Liver (tissue), 9 donors: ENCODE measurements around the gene ULK1. TPM values are rescaled to one million over a fixed set of nuclear protein-coding genes. Genes with fewer than 3 reads are reported as not detected.

Source experiments
- DNase-seq: peaks from one replicate; pipeline ENCODE4 v3.0.0-alpha.2; 2017; ENCODE audit warnings: low spot score
- H3K27ac ChIP-seq, 2 donors: one replicate each; pipeline ENCODE4 v1.7.0; 2013; ENCODE audit warnings: inconsistent platforms in 2 of 2, low read length in 2 of 2, control low read depth in 1 of 2, low read depth in 1 of 2, mild to moderate bottlenecking in 1 of 2
- H3K27me3 ChIP-seq, 4 donors: one replicate each; pipeline versions ENCODE4 v1.6.1 to v1.7.0; 2013; ENCODE audit warnings: low read length in 3 of 4, inconsistent platforms in 1 of 4, mild to moderate bottlenecking in 1 of 4, moderate library complexity in 1 of 4; ENCODE audit not compliant: control insufficient read depth in 4 of 4, insufficient read depth in 4 of 4
- H3K36me3 ChIP-seq, 4 donors: one replicate each; pipeline versions ENCODE4 v1.6.1 to v1.7.0; 2013; ENCODE audit warnings: low read length in 3 of 4, mild to moderate bottlenecking in 3 of 4, low read depth in 1 of 4, moderate library complexity in 1 of 4; ENCODE audit not compliant: control insufficient read depth in 4 of 4, insufficient read depth in 3 of 4
- H3K4me1 ChIP-seq, 4 donors: one replicate each; pipeline versions ENCODE4 v1.6.1 to v1.7.0; 2013; ENCODE audit warnings: low read length in 3 of 4, mild to moderate bottlenecking in 3 of 4, moderate library complexity in 1 of 4; ENCODE audit not compliant: control insufficient read depth in 4 of 4, insufficient read depth in 4 of 4
- H3K4me3 ChIP-seq, 3 donors: one replicate each; pipeline versions ENCODE4 v1.6.1 to v1.7.0; 2013; ENCODE audit warnings: low read length in 3 of 3, control low read depth in 1 of 3, low read depth in 1 of 3, mild to moderate bottlenecking in 1 of 3
- H3K9ac ChIP-seq, 2 donors: one replicate each; pipeline ENCODE4 v1.7.0; 2013; ENCODE audit warnings: low read length in 2 of 2, mild to moderate bottlenecking in 2 of 2, moderate library complexity in 2 of 2, control low read depth in 1 of 2, low read depth in 1 of 2
- H3K9me3 ChIP-seq, 4 donors: one replicate each; pipeline versions ENCODE4 v1.6.1 to v1.7.0; 2013; ENCODE audit warnings: low read length in 3 of 4; ENCODE audit not compliant: control insufficient read depth in 4 of 4
- CTCF ChIP-seq: fragments of 150-350 bp; IDR thresholded peaks from 2 replicates; pipeline ENCODE4 v1.5.1; 2017; ENCODE audit warnings: improper control_type of control experiment, low read depth, low read length; ENCODE audit not compliant: missing input control
- EGR1 ChIP-seq, 2 donors: IDR thresholded peaks; 2 replicates each; pipeline ENCODE4 v1.6.1; 2016 to 2018; ENCODE audit warnings: antibody characterized with exemption in 2 of 2, low read depth in 2 of 2
- FOXA1 ChIP-seq: IDR thresholded peaks from 2 replicates; pipeline ENCODE4 v1.6.1; 2016; ENCODE audit warnings: antibody characterized with exemption
- FOXA2 ChIP-seq: IDR thresholded peaks from 2 replicates; pipeline ENCODE4 v1.6.1; 2016; ENCODE audit warnings: antibody characterized with exemption
- GABPA ChIP-seq, 2 donors: IDR thresholded peaks in 1 of 2; conservative IDR thresholded peaks in 1 of 2; 2 replicates each; pipeline ENCODE4 v1.6.1; 2016; ENCODE audit warnings: antibody characterized with exemption in 2 of 2, mild to moderate bottlenecking in 1 of 2, moderate library complexity in 1 of 2
- HNF4A ChIP-seq, 2 donors: conservative IDR thresholded peaks; 2 replicates each; pipeline ENCODE4 v1.6.1; 2016; ENCODE audit warnings: antibody characterized with exemption in 2 of 2, mild to moderate bottlenecking in 2 of 2
- HNF4G ChIP-seq: IDR thresholded peaks from 2 replicates; pipeline ENCODE4 v1.6.1; 2016; ENCODE audit warnings: antibody characterized with exemption
- JUND ChIP-seq, 2 donors: IDR thresholded peaks; 2 replicates each; pipeline ENCODE4 v1.6.1; 2016; ENCODE audit warnings: antibody characterized with exemption in 2 of 2
- NR2F2 ChIP-seq: IDR thresholded peaks from 2 replicates; pipeline ENCODE4 v1.6.1; 2016; ENCODE audit warnings: antibody characterized with exemption
- RAD21 ChIP-seq, 2 donors: IDR thresholded peaks; 2 replicates each; pipeline ENCODE4 v1.6.1; 2016; ENCODE audit warnings: antibody characterized with exemption in 2 of 2, mild to moderate bottlenecking in 2 of 2
- REST ChIP-seq: IDR thresholded peaks from 2 replicates; pipeline ENCODE4 v1.6.1; 2016; ENCODE audit warnings: antibody characterized with exemption, mild to moderate bottlenecking
- RXRA ChIP-seq, 2 donors: IDR thresholded peaks; 2 replicates each; pipeline ENCODE4 v1.6.1; 2017 to 2018; ENCODE audit warnings: antibody characterized with exemption in 2 of 2, mild to moderate bottlenecking in 1 of 2
- SP1 ChIP-seq: IDR thresholded peaks from 2 replicates; pipeline ENCODE4 v1.6.1; 2018; ENCODE audit warnings: antibody characterized with exemption, mild to moderate bottlenecking
- TAF1 ChIP-seq: conservative IDR thresholded peaks from 2 replicates; pipeline ENCODE4 v1.6.1; 2016; ENCODE audit warnings: antibody characterized with exemption, mild to moderate bottlenecking
- YY1 ChIP-seq: IDR thresholded peaks from 2 replicates; pipeline ENCODE4 v1.6.1; 2016; ENCODE audit warnings: antibody characterized with exemption, mild to moderate bottlenecking
- ZBTB33 ChIP-seq: IDR thresholded peaks from 2 replicates; pipeline ENCODE4 v1.6.1; 2016; ENCODE audit warnings: antibody characterized with exemption
- WGBS: extraction: QIAGEN DNeasy Blood & Tissue Kit; methylation state at CpG from one replicate; pipeline ENCODE4 v1.1.7; 2013; 5-methylcytosine and 5-hydroxymethylcytosine counted together
- polyA plus RNA-seq, 2 donors: library from polyadenylated mRNA; stranded (reverse) in 1 of 2; unstranded in 1 of 2; fragments of 200-250 nt in 1 of 2; fragments of >200 nt in 1 of 2; fragmentation: Nextera tagmentation in 1 of 2; extraction: Ambion mirVana in 1 of 2; gene quantifications; one replicate each; pipeline versions ENCODE4 v1.2.1 to v1.2.3, GENCODE V29; 2013 to 2015
- total RNA-seq, 2 donors: library from RNA; depleted of rRNA; stranded (reverse); fragments of >200 nt; gene quantifications; one replicate each; pipeline ENCODE4 v1.2.3, GENCODE V29; 2014
- TF ChIP-seq, protein P1 (sequence below): IDR thresholded peaks from 2 replicates; pipeline ENCODE4 v1.6.1; 2016; ENCODE audit warnings: antibody characterized with exemption
- TF ChIP-seq, protein P2 (sequence below): IDR thresholded peaks from 2 replicates; pipeline ENCODE4 v1.6.1; 2016; ENCODE audit warnings: antibody characterized with exemption
- donor health status: healthy.
- donor health status: healthy.
- donor health status: healthy.
- donor health status: healthy.
- donor health status: healthy.

The ULK1 gene
- total and polyA plus RNA-seq, 4 donors: 12.5 to 41.7 (median 15.1) TPM

DNA sequence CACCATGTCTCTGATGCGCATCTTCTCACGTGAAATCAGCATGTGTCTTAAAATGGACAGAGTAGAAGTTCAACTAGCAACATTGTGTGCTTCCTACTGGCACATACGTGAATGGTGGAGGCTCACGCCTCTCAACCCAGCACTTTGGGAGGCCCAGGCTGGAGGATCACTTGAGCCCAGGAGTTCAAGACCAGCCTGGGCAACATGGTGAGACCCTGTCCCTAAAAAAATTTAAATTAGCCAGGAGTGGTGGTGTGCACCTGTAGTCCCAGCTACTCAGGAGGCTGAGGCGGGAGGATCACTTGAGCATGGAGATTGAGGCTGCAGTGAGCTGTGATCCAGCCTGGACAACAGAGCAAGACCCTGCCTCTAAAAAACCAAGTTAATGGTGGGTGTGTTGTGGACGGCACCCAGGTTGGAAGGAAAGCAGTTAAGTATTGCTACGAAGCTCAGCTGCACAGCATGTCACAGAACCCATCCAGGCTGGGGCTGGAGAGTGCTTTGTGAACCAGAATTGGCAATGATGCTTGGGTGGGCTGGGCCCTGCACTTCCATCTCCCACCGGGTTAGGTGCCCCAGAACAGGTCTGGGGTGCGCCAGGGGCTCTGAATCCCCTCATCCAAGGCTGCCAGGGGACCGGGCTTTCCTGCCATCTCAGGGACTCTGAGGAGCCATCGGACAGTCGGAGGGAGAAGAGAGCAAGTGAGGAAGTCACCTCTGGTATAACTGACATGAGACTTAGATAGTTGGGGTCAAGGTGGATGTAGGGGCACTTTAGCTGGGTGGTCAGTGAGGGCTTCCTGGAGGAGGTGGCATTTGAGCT, 33.0 kb upstream of the ULK1 start:
- Histone ChIP-seq H3K9ac (no peak overlapping the region), H3K27ac (peak overlapping the region; percentile 80 to 83), H3K27me3 (no peaks in the 10 kb centered on the region), H3K9me3 (no peaks in the 10 kb centered on the region), H3K36me3 (no peaks in the 10 kb centered on the region), H3K4me3 (no peak overlapping the region), H3K4me1 (peaks cover 15 to 35% (median 29%) of the 10 kb centered on the region in 4 donors)
- TF ChIP-seq, protein P1, sequence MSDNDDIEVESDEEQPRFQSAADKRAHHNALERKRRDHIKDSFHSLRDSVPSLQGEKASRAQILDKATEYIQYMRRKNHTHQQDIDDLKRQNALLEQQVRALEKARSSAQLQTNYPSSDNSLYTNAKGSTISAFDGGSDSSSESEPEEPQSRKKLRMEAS: no peak
- no peak for TF ChIP-seq TAF1
- no peak for TF ChIP-seq JUND (IDR thresholded peaks at IDR 0.05)
- no peak for TF ChIP-seq REST
- TF ChIP-seq EGR1 (IDR thresholded peaks at IDR 0.05; ENCODE audit: low read depth in 2 of 2): no peak
- no peak for TF ChIP-seq ZBTB33
- TF ChIP-seq HNF4G: no peak
- TF ChIP-seq HNF4A (conservative IDR thresholded peaks at IDR 0.05): no peak
- TF ChIP-seq FOXA2: no peak
- no peak for TF ChIP-seq RAD21 (IDR thresholded peaks at IDR 0.05)
- no peak for TF ChIP-seq FOXA1
- no peak for TF ChIP-seq RXRA (IDR thresholded peaks at IDR 0.05)
- TF ChIP-seq NR2F2: no peak
- TF ChIP-seq, protein P2, sequence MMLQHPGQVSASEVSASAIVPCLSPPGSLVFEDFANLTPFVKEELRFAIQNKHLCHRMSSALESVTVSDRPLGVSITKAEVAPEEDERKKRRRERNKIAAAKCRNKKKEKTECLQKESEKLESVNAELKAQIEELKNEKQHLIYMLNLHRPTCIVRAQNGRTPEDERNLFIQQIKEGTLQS: no peak
- no peak for TF ChIP-seq GABPA (IDR thresholded peaks at IDR 0.05 in 1 of 2, conservative IDR thresholded peaks at IDR 0.05 in 1 of 2)
- no peak for TF ChIP-seq YY1
- TF ChIP-seq SP1: no peak
- no peak for TF ChIP-seq CTCF
- DNase-seq: no peak
- WGBS: 74% methylated on average over 12 of the region's 12 CpGs
